Activated CD8-positive, alpha-beta T cell treated with anti-CD3 and anti-CD28 coated beads for 36 hours (primary cell): ENCODE results near the gene TTC12. TPM values are rescaled to one million over a fixed set of nuclear protein-coding genes. Genes with fewer than 3 reads are reported as not detected.

Experiments
- ATAC-seq: fragments of 200-7000 bp; cut with Tn5 transposase; one replicate; pipeline ENCODE4 v1.10.0; 2021; ENCODE audit warnings: mild to moderate bottlenecking, moderate library complexity
- CTCF ChIA-PET: fragments of 350-600 bp; sonication (Branson Sonifier 250); formaldehyde crosslinking; loops from one replicate; lab custom pipeline; 2021; ENCODE audit warnings: antibody characterized with exemption; lab: Charles Lee
- POLR2A ChIA-PET: fragments of 350-600 bp; sonication (Branson Sonifier 250); formaldehyde crosslinking; loops from one replicate; lab custom pipeline; 2021; ENCODE audit warnings: antibody characterized with exemption; lab: Charles Lee
- DNase-seq: peaks from one replicate; pipeline ENCODE4 v3.0.0-alpha.2; 2020
- H3K27ac Mint-ChIP-seq: one replicate; pipeline ENCODE4 v1.8.0; 2021; ENCODE audit warnings: mild to moderate bottlenecking, mixed read lengths
- H3K27me3 Mint-ChIP-seq: one replicate; pipeline ENCODE4 v1.8.0; 2021; ENCODE audit warnings: mixed read lengths
- H3K36me3 Mint-ChIP-seq: one replicate; pipeline ENCODE4 v1.8.0; 2021; ENCODE audit warnings: low read depth, mixed read lengths
- H3K4me1 Mint-ChIP-seq: one replicate; pipeline ENCODE4 v1.8.0; 2021; ENCODE audit warnings: low read depth, mixed read lengths
- H3K4me3 Mint-ChIP-seq: one replicate; pipeline ENCODE4 v1.8.0; 2021; ENCODE audit warnings: mild to moderate bottlenecking, moderate library complexity, mixed read lengths
- H3K9me3 Mint-ChIP-seq: one replicate; pipeline ENCODE4 v1.8.0; 2021; ENCODE audit warnings: mixed read lengths
- CTCF ChIP-seq: fragments of 200-600 bp; IDR thresholded peaks from one replicate; pipeline ENCODE4 v1.8.0; 2022; ENCODE audit warnings: antibody characterized with exemption, mild to moderate bottlenecking
- intact Hi-C: fragments of 100-400 bp; cut with micrococcal nuclease; formaldehyde crosslinking; loops from one replicate; pipeline ENCODE4 v1.10.0; 2022
- total RNA-seq, 2 experiments: library from RNA; stranded (reverse); gene quantifications; one replicate each; pipeline ENCODE4 v1.2.3, GENCODE V29; 2021

TTC12 gene
- total RNA-seq, 2 experiments from 2014 or later = 5.7 to 6.7 TPM

DNA sequence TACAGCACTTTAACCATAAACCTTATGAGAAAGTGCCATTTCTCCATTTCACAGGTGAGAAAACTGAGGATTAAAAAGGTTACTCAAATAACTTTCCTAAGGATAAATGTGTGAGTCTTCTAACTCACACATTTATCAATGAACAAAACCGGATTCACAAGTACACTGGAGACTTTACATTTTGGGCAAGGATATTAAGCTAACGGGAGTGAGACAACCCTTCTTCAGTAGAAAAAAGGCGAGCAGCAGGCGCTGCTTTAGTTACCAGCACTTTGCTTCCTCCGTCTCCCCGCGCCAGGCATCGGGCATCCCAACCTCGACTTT lies 356 bp upstream of the TTC12 start:
- Mint-ChIP-seq H3K27me3 (no peaks in the 10 kb centered on the region), H3K4me1 (peaks cover 14% of the 10 kb centered on the region), H3K4me3 (peak overlapping the region; percentile 75), H3K36me3 (peaks cover 13% of the 10 kb centered on the region), H3K27ac (peak overlapping the region; percentile 78), H3K9me3 (no peaks in the 10 kb centered on the region)
- ChIA-PET POLR2A (interaction anchor here (0.6 kb wide), 1 partner anchor 529 kb away, joined by 3 read pairs; no protein-coding TSS in a partner anchor), CTCF (interaction anchor here (1.4 to 2.2 kb wide), 3 partner anchors 8 to 24 kb away, joined by 3 to 9 read pairs (median 6); no protein-coding TSS in a partner anchor)
- ATAC-seq (no peak), DNase-seq (no peak)
- intact Hi-C loops = no loop called here
- TF ChIP-seq CTCF = no peak

- CTCF ChIA-PET = interaction anchor here (2.2 kb wide), 1 partner anchor 11 kb away, joined by 6 read pairs; no protein-coding TSS in a partner anchor
- no peaks in the 10 kb centered on the region for H3K27me3 Mint-ChIP-seq
- peaks cover 14% of the 10 kb centered on the region for H3K4me1 Mint-ChIP-seq
- H3K9me3 Mint-ChIP-seq = no peaks in the 10 kb centered on the region
- ATAC-seq = no peak
- peak overlapping the region; percentile 75 for H3K4me3 Mint-ChIP-seq
- POLR2A ChIA-PET = no interaction called here
- intact Hi-C loops = no loop called here
- TF ChIP-seq CTCF = no peak
- H3K27ac Mint-ChIP-seq = no peak overlapping the region
- peaks cover 18% of the 10 kb centered on the region for H3K36me3 Mint-ChIP-seq
- DNase-seq = no peak
Observed at GRCh38 chr11:113315811-113316210, 1.4 kb downstream of the TTC12 start.

- Mint-ChIP-seq H3K27ac (no peak overlapping the region), H3K27me3 (no peaks in the 10 kb centered on the region)
- CTCF ChIA-PET = interaction anchor here (2.2 kb wide), 1 partner anchor 11 kb away, joined by 6 read pairs; no protein-coding TSS in a partner anchor
Observed at GRCh38 chr11:113316256-113316655, 1.9 kb downstream of the TTC12 start.

DNA sequence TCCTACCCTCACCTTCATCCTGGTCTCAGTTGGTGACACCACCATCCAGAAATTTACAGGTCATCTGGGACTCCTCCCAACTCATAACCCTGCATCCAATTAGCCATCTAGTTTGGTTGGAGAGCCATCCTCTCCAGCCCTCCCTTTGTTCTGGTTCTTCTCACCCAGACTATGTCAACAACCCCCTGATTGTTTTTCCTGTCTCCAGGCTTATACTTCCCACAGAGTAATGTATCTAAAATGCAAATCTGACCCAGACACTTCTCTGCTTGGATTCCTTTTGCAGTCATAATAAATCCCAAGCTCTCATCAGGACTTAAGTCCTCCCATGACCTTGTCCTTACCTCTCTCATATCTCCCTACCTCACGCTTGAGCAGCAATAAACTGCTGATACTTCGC lies 3.0 kb downstream of the TTC12 start:
- CTCF ChIA-PET = no interaction called here
- Mint-ChIP-seq H3K36me3 (peaks cover 18% of the 10 kb centered on the region), H3K4me1 (peaks cover 14% of the 10 kb centered on the region), H3K27ac (no peak overlapping the region), H3K9me3 (no peaks in the 10 kb centered on the region), H3K27me3 (no peaks in the 10 kb centered on the region), H3K4me3 (no peak overlapping the region)
- POLR2A ChIA-PET = no interaction called here
- DNase-seq (no peak), ATAC-seq (no peak)
- TF ChIP-seq CTCF = no peak
- intact Hi-C loops = no loop called here

More at GRCh38 chr11:113316256-113316655, 1.9 kb downstream of the TTC12 start:
- peaks cover 18% of the 10 kb centered on the region for H3K36me3 Mint-ChIP-seq
- ATAC-seq (no peak), DNase-seq (no peak)
- no peaks in the 10 kb centered on the region for H3K9me3 Mint-ChIP-seq
- no peak overlapping the region for H3K4me3 Mint-ChIP-seq
- peaks cover 14% of the 10 kb centered on the region for H3K4me1 Mint-ChIP-seq
- intact Hi-C loops = no loop called here
- TF ChIP-seq CTCF = no peak
- POLR2A ChIA-PET = no interaction called here

DNA sequence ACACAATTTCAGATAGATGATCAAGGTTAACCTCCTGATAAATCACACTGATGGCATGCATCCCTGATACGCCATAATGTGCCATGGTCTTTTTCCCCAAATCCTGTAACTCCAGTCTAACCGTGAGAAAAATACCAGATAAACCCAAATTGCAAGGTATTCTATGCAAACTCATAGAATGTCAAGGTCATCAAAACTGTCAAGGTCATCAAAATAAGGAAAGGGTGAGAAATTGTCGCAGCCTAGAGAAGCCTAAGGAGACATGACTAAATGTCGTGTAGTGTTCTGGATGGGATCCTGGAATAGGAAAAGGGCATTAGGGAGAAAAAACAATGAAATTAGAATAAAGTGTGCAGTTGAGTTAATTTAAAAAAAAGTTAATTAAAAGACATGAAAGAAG lies 4.7 kb downstream of the TTC12 start:
- CTCF ChIA-PET = no interaction called here
- H3K27ac Mint-ChIP-seq = no peak overlapping the region
- intact Hi-C loops = no loop called here

More for the DNA sequence above, 4.7 kb downstream of the TTC12 start:
- H3K27me3 Mint-ChIP-seq = no peaks in the 10 kb centered on the region
- H3K36me3 Mint-ChIP-seq = peaks cover 19% of the 10 kb centered on the region
- no peak overlapping the region for H3K4me3 Mint-ChIP-seq
- no peak for TF ChIP-seq CTCF
- H3K4me1 Mint-ChIP-seq = peaks cover 5% of the 10 kb centered on the region
- H3K9me3 Mint-ChIP-seq = no peaks in the 10 kb centered on the region
- ATAC-seq (no peak), DNase-seq (no peak)
- POLR2A ChIA-PET = interaction anchor here (1.0 kb wide), 1 partner anchor 30 kb away, joined by 3 read pairs; no protein-coding TSS in a partner anchor
